Stimulated activated CD4-positive, alpha-beta T cell treated with anti-CD3 and anti-CD28 coated beads, Interleukin-4, amount 100 ng/mL, for 24 hours (primary cell): ENCODE measurements around the gene CTBP1.

Experiments
- DNase-seq: peaks from one replicate; pipeline ENCODE4 v3.0.0-alpha.2; 2020

CTBP1 gene

DNA sequence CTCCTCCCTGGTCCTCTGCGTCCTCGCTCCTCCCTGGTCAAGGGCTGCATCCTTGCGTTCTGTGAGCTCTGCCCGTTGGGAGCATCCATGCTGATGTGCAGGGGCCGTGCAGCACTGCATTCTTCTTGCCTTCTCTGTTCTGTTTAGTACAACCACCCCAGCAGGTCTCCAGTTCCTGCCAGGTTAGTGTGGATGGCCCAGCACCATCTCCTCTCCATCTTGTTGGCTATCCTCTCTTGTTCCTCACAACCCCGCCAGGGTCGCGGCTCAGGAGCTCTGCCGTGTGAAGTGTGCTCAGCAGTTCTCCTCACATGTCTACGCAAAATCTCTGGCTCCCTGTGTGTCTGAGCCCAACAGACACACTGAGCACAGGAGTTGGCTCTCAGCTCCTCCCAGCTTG, 30.3 kb upstream of the CTBP1 start:
- DNase-seq, result no peak

DNA sequence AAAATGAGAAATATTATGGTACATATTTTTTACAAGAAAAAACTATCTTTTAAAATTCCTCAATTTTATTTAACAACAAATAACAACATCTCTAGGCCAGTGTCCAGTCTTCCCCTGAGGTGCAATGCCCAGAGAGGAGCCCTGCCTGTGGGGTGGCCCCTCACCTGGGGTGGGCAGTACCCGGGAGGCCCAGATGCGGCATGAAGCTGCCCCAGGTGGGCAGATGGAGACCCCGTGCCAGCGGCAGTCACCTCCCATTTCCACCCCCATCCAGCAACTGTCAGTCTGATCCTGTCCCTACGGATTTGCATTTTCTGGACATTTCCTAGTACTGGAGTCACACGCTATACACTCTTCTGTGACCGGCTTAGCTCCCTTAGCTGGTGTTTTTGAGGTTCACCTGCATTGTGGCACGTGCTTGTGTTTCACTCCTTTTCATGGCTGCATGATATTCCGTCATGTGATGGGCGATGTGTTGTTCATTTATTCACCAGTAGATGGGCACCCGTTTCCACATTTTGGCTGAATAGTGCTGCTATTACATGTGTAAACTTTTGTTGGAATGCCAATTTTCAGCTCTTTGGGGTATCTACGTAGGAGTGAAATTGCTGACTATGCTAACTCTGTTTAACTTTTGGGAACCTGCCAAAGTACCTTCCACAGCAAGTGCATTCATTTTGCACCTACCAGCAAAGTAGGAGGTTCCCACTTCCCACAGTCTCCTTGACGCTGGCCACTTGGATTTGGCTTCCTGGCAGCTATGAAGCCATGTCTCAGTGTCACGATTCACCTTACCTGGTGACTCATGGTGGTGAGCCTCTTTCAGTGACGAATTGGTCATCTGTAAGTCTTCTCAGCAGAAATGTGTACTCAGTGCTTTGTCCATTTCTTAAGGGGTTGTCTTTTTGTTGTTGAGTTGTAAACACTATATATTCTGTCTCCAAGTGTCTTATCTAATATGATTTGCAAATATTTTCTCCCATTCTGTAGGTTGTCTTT, 29.0 kb upstream of the CTBP1 start:
- no peak for DNase-seq

DNA sequence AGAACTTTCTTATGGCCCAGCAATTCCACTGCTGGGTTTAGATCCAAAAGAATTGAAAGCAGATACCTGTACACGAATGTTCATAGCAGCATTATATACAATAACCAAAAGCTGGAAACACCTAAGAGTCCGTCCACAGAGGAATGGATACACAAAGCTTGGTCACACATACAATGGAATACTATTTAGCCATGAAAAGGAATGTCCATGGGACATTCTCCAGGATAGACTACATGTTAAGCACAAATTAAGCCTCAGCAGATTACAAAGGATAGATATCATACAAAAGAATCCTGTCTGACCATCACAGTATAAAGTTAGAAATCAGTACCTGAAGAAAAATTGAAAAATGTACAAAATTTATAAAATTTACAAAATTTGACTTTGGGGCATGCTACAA, 28.1 kb upstream of the CTBP1 start:
- no peak for DNase-seq

- DNase-seq, result no peak
Measured at GRCh38 chr4:1274871-1275270, 25.9 kb upstream of the CTBP1 start.

DNA sequence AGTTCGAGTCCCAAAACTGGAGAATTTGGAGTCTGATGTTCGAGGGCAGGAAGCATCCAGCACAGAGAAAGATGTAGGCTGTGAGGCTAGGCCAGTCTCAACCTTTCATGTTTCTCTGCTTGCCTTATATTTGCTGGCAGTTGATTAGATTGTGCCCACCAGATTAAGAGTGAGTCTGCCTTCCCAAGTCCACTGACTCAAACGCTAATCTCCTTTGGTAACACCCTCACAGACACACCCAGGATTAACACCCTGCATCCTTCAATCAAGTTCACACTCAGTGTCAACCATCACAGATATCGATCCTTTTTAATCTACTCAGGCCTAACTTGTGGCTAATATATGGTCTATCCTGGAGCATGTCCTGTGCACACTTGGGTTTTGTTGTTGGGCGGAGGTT, 22.8 kb upstream of the CTBP1 start:
- no peak for DNase-seq

GRCh38 chr4:1269209-1269608, 20.3 kb upstream of the CTBP1 start:
- DNase-seq, result no peak

- no peak for DNase-seq
Measured at GRCh38 chr4:1266881-1267763, 18.2 kb upstream of the CTBP1 start.

GRCh38 chr4:1265351-1265750, 16.4 kb upstream of the CTBP1 start:
- DNase-seq, result no peak

- DNase-seq, result no peak
Measured at GRCh38 chr4:1264942-1265341, 16.0 kb upstream of the CTBP1 start.

DNA sequence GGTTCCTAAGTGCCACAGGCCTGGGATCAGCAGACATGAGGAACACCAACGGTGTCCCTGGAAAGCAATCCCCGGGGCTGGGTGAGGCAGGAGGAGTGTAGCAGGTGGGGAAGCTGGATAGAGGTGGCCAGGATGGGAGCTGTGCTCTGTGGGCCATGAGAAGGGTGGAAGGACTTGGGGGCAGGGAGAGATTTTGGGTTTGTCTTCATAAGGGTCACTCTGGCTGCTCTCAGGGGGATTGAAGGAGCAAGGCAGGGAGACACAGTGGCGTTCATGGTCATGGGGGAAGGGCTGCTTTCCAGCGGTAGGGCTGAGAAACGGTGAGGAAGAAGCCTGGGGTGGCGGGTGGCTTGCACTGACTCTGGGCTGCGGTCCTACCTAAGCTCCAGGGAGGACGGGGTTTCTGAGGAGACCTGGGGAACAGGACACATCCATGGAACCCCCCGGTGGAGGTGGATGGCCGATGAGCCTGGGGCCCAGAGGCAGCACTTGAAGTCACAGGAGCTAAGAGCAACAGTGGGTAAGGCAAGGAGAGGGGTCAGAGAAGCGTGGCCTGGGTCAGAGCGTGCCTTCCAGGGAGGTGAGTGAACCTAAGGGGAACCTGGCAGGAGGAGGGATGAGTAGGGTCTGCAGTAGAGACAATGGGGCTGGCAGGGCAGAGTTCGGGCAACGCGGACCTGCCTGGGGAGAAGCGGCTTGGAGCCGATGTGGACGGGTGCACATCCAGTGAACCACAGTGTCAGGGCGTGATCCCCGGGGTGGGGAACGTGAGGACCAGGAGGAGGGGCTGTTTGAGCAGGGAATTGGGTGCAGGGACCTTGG, 12.4 kb upstream of the CTBP1 start:
- DNase-seq, result no peak

DNA sequence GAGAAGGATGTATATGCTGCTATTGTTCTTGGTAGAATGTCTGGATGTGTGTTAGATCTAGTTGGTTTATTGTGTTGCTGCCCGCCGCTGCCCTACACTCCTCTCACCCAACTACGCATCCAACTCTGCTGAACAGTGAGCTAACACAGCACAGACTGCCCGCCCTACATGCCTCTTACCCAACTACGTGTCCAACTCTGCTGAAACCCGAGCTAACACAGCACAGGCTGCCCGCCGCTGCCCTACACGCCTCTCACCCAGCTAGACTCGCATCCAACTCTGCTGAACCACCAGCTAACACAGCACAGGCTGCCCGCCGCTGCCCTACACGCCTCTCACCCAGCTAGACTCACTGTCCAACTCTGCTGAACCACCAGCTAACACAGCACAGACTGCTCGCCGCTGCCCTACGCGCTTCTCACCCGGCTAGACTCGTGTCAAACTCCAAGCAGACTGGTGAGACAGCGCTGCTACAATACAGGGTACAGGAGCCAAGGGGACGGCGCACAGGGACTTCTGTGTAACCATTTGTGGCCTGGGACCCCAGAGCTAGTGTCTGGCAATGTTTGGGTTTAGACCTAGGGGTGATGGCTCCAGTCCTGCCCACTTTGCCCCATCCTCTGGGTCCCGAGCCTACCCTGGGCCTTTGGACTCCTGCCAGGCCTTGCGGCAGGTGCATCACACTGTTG, 11.6 kb upstream of the CTBP1 start:
- DNase-seq, result no peak

- DNase-seq, result no peak
Measured at GRCh38 chr4:1259966-1260365, 11.0 kb upstream of the CTBP1 start.

GRCh38 chr4:1258457-1258856, 9.5 kb upstream of the CTBP1 start:
- no peak for DNase-seq

DNA sequence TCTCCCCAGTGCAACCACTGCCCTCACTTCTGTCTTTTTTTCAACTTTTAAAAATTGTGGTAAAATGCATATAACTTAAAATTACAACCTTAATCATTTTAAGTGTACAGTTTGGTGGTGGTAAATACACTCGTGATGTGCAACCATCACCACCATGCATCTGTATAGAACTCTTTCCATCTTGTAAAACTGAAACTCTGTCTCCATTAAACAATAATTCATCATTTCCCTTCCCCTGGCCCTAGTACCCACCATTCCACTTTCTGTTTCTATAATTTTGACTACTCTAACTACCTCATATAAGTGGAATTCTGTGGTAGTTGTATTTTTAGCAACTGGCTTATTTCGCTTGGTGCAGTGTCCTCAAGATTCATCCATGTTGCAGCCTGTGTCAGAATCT, 6.8 kb upstream of the CTBP1 start:
- no peak for DNase-seq

GRCh38 chr4:1255151-1255550, 6.2 kb upstream of the CTBP1 start:
- DNase-seq, result no peak

GRCh38 chr4:1253831-1254230, 4.9 kb upstream of the CTBP1 start:
- DNase-seq, result no peak

DNA sequence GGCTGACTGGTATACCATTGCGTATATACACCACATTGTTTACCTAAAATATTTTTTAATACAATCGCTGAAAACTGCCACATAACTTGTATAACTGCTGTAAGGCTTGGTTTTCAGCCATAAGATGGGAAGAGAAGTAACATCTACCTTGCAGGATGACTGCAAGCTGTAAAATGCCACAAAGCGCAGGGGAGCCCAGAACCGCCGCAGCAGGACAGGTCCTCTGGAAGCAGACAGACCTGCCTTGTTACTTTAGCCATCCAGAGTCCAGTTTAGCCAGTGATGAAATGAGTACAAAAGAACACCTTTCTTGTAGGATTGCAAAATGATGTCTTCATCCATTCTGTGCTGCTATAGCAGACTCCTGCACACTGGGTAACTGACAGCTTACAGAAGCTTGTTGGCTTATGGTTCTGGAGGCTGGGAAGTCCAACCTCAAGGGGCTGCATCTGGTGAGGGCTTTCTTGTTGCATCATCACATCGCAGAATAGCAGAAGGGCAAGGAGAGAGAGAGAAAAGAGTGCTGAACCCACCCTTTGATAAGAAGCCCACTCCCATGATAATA, 4.1 kb upstream of the CTBP1 start:
- DNase-seq, result no peak

DNA sequence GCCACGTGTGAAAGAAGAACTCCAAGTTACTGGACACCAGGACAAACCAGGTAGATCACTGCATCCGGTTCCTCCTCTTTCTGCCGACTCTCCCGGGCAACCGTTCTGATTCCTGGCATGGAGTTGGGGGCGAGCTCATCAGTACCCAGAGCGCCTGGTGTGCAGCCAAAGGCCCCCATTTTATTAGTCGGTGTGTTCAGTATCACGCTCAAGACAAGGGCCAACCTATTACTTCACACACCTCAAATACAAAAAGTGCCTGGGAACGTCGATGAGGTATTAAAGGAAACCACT, 2.8 kb upstream of the CTBP1 start:
- no peak for DNase-seq

DNA sequence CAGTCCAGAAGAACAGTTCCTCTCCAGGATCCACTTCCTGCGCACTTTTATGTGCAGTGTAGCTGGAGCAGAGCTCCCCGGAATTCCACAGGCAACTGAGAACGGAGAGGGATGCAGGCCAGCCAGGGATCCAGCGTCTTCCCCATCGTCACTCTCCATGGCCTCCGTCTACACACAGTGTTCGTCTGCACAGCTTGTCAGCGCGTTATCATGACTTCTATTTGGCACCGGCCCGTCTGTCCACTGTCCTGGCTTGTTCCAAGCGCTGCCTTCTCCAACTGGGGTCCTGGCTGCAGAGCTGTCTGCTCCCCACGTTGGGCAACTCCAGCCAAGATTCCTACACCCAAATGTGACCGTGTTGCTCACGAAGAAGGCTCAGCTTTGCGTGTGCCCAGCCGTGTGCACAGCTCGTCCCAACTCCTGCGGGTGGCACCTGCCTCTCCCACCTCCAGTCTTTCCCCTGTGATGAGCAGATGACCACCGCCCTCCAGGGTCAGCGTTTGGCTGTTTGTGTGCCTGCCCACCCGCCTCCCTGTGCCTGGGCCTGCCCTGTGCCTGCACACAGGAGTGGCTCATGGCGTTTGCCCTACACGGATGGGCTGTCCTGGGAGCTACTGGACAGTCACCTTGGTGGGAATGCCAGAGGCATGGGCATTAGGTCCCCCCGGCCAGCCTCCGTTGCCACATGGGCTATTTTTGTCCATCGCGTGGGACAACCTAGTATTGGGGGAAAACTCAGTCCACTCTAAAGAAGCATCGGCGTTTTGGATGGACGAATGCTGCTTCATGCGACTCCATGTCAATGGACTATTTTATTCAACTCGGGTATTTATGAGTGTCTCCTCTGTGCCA, 2.2 kb upstream of the CTBP1 start:
- no peak for DNase-seq

DNA sequence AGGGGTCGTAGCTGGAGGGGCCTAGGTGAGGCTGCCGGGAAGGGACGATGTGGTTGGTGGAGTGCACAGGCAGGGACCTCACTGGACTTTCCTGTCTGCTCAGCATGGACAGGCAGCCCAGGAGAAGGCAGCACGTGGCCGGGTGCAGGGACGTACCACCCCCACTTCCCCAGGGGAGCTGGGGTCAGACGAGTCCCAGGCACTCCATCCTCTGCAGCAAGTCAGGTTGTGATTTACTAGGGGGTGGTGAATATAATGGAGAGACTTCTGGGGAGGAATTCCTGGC, 1.5 kb upstream of the CTBP1 start:
- DNase-seq, result no peak

- DNase-seq, result peak; percentile 60
Measured at GRCh38 chr4:1249731-1250526, 999 bp upstream of the CTBP1 start.
